Keratinocyte (primary cell): ENCODE results near the gene MMS19.

ENCODE experiments used
- EZH2 ChIP-seq: IDR thresholded peaks from one replicate; pipeline ENCODE4 v1.6.1; 2012; ENCODE audit warnings: inconsistent platforms, mild to moderate bottlenecking, low read length, moderate library complexity
- TF ChIP-seq, protein P1 (sequence below), 3 experiments: IDR thresholded peaks in 1 of 3; conservative IDR thresholded peaks in 1 of 3; optimal IDR thresholded peaks in 1 of 3; 2 replicates in 2 of 3; 3 replicates in 1 of 3; pipeline versions ENCODE3 to v1.5.1; 2011; ENCODE audit warnings: low read length in 3 of 3, mild to moderate bottlenecking in 3 of 3, moderate library complexity in 2 of 3, control low read depth in 1 of 3, inconsistent platforms in 1 of 3; ENCODE audit not compliant: insufficient read depth in 2 of 3; ENCODE audit errors: extremely low read depth in 1 of 3

DNA sequence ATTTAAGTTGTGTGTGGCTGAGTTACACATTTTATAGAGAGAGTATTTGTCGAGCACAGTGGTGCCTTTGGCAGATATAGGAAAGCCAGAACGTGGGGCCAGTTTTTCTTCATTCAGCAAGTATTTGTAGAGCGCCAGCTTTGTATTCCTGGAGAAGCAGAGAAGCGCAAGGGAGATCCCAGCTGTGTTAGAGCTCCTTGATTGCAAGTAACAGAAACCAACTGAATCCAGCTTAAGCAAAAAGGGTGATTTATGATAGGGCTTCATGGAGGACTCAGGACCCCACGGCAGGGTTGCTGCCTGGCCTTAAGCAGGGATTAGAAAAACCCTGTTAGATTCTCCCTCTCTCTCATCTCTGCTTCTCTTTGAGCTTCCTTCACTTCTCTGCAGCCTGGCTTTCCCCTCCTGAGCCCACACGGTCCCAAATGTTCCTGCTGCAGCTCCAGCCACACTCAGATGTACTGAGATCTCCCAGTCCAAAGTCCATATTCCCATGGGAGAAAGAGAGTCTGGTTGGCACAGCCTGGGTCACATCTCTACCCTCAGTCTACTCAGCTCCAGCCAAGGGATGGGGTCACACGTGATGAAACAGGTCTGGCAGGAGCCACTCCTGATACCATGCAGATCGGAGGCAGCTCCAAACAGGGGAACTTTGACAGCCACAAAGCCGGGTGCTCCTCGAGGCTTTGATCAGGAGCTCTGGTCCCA, 17.2 kb upstream of the MMS19 start:
- TF ChIP-seq, protein P1, sequence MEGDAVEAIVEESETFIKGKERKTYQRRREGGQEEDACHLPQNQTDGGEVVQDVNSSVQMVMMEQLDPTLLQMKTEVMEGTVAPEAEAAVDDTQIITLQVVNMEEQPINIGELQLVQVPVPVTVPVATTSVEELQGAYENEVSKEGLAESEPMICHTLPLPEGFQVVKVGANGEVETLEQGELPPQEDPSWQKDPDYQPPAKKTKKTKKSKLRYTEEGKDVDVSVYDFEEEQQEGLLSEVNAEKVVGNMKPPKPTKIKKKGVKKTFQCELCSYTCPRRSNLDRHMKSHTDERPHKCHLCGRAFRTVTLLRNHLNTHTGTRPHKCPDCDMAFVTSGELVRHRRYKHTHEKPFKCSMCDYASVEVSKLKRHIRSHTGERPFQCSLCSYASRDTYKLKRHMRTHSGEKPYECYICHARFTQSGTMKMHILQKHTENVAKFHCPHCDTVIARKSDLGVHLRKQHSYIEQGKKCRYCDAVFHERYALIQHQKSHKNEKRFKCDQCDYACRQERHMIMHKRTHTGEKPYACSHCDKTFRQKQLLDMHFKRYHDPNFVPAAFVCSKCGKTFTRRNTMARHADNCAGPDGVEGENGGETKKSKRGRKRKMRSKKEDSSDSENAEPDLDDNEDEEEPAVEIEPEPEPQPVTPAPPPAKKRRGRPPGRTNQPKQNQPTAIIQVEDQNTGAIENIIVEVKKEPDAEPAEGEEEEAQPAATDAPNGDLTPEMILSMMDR (optimal IDR thresholded peaks at IDR 0.05 in 1 of 3, IDR thresholded peaks at IDR 0.05 in 1 of 3, conservative IDR thresholded peaks at IDR 0.05 in 1 of 3; ENCODE audit: extremely low read depth in 1 of 3, insufficient read depth in 2 of 3, low read length in 3 of 3), result no peak
- TF ChIP-seq EZH2, result no peak
